Stimulated activated CD4-positive, alpha-beta T cell treated with anti-CD3 and anti-CD28 coated beads, Interleukin-15, amount 100 ng/mL, for 1 hour (primary cell): ENCODE results near the gene GAB4.
"Not testable (repeated sequence)": the region's sequence is repeated elsewhere in the genome, so short reads cannot be mapped to it uniquely, and the experiment has no call there.

Source experiments
- DNase-seq, 2 donors: peaks; one replicate each; pipeline ENCODE4 v3.0.0-alpha.2; 2020; ENCODE audit warnings: low read depth in 1 of 2, low spot score in 1 of 2

Gene GAB4, protein sequence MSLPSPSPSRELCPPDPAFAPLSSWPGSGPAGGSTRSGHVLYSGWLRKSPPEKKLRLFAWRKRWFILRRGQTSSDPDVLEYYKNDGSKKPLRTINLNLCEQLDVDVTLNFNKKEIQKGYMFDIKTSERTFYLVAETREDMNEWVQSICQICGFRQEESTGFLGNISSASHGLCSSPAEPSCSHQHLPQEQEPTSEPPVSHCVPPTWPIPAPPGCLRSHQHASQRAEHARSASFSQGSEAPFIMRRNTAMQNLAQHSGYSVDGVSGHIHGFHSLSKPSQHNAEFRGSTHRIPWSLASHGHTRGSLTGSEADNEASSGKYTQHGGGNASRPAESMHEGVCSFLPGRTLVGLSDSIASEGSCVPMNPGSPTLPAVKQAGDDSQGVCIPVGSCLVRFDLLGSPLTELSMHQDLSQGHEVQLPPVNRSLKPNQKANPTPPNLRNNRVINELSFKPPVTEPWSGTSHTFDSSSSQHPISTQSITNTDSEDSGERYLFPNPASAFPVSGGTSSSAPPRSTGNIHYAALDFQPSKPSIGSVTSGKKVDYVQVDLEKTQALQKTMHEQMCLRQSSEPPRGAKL

GRCh38 chr22:17007852-17008731 is at the start of gene GAB4:
GAB4 (minus strand) TSS chr22:17008222; CDS start chr22:17008114, 108 bp downstream.
- DNase-seq = no peak

DNA sequence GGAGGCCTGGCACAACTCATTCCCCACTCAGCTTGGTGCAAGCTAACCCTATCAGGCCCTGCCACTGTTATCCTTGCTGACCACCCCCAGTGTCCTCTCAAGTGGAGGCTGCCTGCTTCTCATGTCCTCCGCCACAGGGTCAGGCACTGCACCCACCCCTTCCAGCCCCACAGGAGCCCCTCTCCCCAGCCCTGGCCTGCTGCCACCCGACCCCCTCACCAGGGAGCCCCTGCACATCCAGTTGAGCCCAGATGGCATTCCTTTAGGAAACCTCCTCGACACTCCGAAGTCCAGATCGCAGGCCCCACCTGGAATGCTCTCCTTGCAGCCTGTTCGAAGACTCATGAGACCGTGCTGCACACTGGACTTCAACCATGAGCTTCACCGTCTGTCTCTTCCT is 48.8 kb upstream of the GAB4 start:
- no peak for DNase-seq

DNA sequence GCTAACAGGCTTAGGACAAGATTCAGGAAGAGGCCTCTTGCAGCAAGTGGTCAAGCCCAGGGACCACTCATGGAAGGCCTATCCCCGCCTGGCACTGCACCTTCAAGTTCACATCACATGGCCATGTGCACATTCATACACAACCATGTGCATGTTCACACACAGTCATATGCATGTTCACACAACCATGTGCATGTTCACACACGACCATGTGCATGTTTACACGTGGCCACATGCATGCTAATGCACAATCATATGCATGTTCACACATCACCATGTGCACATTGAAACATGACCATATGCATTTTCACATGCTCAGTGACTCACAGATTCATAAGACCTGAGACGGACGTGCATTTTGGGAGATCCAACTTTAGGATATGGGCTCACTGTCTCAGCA is 48.0 kb upstream of the GAB4 start:
- no peak for DNase-seq

GRCh38 chr22:17047656-17048055 is 39.6 kb upstream of the GAB4 start:
- DNase-seq = no peak

GRCh38 chr22:17046566-17047348 is 38.7 kb upstream of the GAB4 start:
- no peak for DNase-seq

- DNase-seq = no peak
These were observed 35.5 kb upstream of the GAB4 start for GRCh38 chr22:17043521-17043920.

DNA sequence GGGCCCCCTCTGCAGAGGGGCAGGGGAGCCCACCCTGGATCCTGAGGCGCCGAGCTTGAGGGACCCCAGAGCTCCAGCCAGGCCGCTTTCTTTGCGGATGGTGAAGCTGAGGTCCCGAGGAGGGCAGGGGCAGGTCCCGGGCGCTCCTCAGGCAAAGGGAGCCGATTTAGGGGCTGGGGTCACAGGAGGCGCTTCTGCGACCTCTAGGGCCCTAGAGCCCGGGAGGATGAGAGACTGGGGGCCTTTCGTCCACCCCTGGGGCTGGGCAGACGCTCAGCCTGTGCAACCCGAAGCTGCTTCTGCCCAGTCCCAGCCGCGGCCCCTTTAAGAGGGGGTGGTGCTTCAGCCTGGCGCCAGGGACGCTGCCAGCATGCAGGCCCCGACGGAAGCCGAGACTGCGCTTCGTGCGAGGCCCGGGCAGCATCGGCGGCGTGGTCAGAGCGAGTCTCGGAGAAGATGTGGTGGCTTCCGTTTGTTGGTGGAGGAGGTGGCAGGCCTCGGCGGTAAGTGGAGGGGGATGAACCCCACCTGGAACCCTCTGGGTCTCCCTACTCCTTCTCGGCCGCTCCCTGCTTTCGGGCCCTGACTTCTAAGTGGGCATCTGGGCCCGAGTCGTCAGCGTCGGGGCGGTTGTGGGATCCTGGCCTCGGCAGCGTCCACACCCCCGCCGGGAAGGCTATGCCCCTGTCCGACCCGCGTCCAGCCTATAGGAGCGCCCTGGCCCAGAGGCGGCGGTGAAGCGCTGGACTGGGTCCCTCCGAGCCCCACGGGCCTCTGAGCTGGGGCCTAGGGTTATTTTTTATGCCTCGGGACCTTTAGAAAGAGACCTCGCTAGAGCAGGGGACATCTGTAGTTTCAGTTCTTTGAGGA is 29.1 kb upstream of the GAB4 start:
- not testable (repeated sequence) for DNase-seq

DNA sequence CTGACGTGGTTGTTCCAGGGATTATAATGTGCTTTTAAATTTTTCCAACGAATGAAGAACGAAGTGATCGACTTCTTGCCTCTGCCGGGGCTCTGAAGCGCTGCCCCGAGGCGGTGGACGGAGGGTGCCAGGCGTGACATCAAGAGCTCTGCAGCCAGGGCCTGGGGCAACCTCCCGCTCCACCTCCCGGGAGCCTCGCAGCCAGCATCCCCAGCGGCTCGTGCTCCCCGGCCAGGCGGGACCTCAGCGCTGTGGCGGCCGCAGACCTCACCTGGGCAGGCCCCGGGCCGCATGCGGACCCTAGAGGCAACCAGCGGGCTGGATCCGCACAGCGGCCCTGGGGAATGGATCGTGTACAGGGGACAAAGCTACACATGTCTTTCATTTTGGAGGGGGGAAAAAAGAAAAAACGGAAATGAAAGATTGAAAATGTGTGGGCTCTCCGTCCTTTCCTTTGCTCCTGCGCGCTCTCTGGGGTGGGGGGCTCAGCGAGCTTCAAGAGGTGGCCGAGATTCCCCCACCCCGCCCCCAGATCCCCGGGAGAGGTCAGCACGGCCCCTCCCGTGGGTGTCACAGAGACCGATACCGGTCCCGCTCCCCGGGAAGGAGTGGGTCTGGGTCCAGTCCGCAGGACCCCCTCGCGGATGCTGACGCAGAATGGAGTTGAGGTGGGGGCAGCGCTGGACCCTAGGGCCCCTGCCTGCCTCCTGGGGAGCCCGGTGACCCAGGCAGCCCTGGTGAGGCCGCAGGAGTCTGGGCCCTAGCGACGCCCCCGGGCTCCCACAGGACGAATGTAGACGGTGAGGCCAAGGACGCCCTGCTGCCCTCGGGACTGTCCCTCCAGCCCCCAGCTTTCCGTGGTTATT is 28.2 kb upstream of the GAB4 start:
- not testable (repeated sequence) for DNase-seq

- DNase-seq = no peak
These were observed 27.2 kb upstream of the GAB4 start for GRCh38 chr22:17035246-17035645.

- DNase-seq = not testable (repeated sequence)
These were observed 26.5 kb upstream of the GAB4 start for GRCh38 chr22:17034532-17034931.

- not testable (repeated sequence) for DNase-seq
These were observed 24.3 kb upstream of the GAB4 start for GRCh38 chr22:17032277-17032676.

DNA sequence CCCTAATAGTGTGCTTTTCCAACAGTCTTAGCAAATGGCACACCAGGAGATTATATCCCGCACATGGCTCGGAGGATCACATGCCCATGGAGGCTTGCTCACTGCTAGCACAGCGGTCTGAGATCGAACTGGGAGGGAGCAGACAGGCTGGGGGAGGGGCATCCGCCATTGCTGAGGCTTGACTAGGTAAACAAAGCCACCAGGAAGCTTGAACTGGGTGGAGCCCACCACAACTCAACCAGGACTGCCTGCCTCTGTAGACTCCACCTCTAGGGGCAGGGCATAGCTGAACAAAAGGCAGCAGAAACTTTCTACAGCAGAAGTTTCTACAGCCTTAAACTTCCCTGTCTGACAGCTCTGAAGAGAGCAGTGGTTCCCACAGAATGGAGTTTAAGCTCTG is 16.4 kb upstream of the GAB4 start:
- DNase-seq = not testable (repeated sequence)

GRCh38 chr22:17015552-17015951 is 7.5 kb upstream of the GAB4 start:
- DNase-seq = not testable (repeated sequence)

DNA sequence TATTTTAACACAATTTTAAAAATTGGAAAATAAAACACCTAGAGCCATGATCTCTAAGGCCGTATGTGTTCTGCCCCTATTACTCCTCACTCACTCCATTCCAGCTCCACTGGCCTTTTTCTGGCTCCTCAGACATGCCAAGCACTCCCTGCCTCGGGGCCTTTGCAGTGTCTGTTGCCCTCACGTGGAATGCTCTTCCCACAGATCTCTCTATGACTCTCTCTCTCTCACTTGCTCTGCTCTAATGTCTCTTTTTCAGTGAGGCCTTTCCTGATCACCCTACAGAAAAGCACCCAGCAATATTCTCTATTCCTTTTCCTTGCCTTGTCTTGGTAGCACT is 6.0 kb upstream of the GAB4 start:
- DNase-seq = not testable (repeated sequence)

DNA sequence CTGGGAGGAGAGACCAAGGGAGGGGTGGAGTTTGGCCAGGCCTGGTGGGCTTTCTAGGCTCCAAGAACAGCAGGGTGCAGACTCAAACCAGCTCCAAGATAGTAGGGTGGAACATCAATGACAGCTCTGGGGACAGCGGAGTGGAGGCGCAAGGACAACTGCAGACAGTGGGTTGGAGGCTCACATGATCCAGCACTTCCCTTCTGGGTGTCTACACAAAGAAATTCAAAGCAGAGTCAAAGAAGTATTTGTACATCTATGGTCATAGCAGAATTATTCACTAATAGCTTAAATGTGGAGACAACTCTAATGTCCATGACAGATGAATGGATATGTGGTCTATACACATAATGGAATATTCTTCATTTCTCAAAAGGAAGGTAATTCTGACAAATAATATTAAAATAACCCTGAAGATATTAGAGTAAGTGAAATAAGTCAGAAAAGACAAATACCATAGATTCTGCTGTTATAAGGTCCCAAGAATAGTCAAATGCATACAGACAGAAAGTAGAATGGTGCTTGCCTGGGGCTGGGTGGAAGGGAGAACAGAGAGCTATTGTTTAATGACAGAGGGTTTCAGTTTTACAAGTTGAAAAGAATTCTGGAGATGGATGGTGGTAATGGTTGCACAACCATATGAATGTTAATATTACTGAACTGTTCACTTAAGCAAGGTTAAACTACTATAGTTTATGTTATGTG is 5.5 kb upstream of the GAB4 start:
- no peak for DNase-seq

DNA sequence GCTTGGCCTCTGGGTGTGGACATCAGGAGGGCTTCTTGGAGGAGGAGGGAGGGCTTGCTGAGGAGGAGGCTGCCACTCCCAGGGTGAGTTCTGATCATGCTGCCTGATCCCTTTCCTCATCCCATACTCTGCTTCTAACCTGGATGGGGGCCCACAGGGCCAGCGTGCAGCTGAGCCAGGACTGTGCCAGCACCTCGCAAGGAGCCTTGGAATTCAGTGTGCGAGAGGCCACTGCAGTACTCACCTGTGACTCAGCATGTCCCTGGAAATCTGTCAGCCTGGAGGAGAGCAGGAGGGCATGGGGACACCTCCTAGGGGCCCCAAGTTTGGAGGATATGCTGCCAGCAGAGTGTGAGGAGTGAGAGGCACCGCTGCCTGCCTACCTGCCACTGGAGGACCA is 4.2 kb upstream of the GAB4 start:
- no peak for DNase-seq

DNA sequence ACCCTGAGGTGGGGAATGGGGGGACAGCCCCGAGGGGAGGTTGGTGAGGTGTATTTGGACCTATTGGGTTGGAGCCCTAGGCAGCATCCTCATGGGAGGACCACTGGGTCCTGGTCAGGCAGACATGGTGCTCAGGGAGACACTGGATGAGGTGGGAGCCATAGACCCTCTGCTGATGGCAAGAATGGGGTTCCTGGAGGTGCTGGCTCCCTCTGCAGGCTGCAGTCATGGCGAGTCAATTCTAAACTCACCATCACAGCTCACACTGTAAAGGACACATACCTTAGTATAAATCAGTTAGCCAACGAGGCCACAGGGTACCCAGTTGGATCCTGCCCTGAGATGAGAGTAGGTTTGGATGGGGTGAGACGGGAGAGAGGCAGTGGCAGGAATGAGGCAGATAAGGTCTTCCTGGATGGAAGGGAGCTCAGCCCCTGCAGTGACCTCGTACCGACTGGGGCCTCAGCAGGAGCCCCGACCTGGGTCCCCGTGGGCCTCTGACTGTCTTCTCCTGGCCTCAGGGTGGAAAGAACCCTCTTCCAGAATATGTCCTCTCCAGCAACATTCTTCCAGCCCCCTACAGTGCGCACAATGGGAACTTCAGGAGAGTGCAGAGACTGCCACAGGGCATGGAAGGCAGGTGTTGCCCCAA is 1.7 kb upstream of the GAB4 start:
- no peak for DNase-seq

- no peak for DNase-seq
These were observed 765 bp downstream of the GAB4 start for GRCh38 chr22:17007257-17007656.
